8988T (cell line): ENCODE data around the gene LPAR6.
"Not testable (repeated sequence)": the region's sequence is repeated elsewhere in the genome, so short reads cannot be mapped to it uniquely, and the experiment has no call there.

Experiments
- DNase-seq: peaks from one replicate; pipeline ENCODE4 v3.0.0; 2011

The LPAR6 gene

GRCh38 chr13:48412881-48413351 is at the start of gene LPAR6:
Gene LPAR6, minus strand, starts transcription at chr13:48413113. Its CDS starts 690 bp downstream, at chr13:48412423.
- no peak for DNase-seq

GRCh38 chr13:48457578-48458242 is 44.8 kb upstream of the LPAR6 start:
- no peak for DNase-seq

DNA sequence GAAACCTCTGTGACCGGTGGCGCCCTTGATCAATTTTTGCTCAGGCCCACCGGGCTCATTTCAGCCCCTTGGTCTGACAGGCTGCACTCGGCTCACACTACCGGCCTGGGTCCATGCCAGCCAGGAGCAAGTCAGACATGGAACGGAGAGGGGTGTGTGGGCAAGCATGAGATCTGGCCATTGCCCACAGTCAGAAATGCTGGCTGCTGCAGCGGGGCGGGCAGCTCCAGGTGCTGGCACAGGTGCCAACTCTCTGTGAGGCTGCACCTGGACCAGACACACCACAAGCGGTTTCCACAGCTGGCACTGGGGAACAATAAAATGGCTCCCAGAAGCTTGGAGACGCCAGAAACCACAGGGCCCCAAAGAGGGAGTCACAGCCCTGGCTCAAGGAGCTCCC is 43.6 kb upstream of the LPAR6 start:
- DNase-seq, result no peak

DNA sequence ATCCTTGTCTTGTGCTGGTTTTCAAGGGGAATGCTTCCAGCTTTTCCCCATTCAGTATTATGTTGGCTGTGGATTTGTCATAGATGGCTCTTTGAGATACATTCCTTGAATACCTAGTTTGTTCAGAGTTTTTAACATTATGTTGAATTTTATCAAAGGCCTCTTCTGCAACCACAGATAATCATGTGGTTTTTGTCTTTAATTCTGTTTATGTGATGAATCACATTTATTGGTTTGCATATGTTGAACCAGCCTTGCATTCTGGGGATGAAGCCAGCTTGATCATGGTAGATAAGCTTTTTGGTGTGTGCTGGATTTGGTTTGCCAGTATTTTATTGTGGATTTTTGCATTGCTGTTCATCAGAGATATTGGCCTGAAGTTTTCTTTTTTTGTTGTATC is 38.3 kb upstream of the LPAR6 start:
- DNase-seq, result not testable (repeated sequence)

GRCh38 chr13:48449656-48450055 is 36.7 kb upstream of the LPAR6 start:
- no peak for DNase-seq

- DNase-seq, result no peak
These were observed 36.2 kb upstream of the LPAR6 start for GRCh38 chr13:48448959-48449614.

GRCh38 chr13:48448285-48448958 is 35.5 kb upstream of the LPAR6 start:
- no peak for DNase-seq

DNA sequence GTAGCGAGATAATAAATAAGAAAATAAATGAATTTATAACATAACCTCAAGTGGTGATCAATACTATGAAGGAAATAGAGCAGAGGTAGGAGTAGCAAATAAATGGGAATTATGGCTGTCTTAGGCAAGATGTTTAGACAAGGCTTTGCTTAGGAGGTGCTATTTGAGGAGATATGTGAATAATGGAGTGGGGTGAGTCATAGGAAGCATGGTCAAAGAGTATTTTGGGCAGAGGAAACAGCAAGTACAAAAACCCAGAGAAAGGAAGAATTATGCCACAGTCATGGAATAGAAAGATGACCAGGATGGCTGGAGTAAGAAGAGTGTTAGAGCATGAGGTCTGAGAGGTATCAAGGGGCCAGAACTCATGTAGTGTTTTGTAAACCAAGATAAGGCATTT is 33.6 kb upstream of the LPAR6 start:
- no peak for DNase-seq

DNA sequence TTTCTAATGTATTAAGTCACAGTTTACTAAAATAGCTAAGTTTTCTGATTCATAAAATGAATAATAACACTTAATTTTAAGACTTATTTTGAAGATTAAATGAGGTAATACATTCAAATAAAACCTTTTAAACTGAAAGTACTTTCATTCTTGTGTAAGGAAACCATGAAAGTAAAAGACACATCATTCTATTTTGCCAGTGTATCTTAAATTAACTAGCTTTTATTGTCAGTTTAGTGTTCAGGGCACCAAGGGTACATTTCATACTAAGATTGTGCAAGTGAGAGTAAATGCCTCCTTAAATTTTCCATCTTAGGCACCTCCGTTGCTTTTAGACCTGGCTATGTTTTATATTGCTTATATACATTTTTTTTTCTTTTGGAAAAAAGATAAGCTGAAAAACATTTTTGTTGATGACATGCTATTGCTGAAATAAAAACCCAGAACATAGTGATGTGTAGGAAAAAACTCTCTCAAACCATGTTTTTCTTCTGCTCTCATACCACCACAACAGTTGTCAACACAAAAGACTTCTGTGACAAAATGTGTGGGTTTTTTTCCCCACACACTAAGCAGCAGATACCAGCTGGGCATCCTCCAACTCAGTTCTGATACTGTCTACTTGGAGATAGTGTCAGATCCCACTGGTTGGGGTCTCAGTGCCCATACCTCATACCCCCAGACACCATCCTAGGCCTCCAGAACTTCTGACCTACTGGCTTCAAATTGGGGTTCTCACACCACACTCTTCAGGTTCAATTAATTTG is 30.7 kb upstream of the LPAR6 start:
- DNase-seq, result no peak

GRCh38 chr13:48437371-48437770 is 24.5 kb upstream of the LPAR6 start:
- DNase-seq, result no peak

DNA sequence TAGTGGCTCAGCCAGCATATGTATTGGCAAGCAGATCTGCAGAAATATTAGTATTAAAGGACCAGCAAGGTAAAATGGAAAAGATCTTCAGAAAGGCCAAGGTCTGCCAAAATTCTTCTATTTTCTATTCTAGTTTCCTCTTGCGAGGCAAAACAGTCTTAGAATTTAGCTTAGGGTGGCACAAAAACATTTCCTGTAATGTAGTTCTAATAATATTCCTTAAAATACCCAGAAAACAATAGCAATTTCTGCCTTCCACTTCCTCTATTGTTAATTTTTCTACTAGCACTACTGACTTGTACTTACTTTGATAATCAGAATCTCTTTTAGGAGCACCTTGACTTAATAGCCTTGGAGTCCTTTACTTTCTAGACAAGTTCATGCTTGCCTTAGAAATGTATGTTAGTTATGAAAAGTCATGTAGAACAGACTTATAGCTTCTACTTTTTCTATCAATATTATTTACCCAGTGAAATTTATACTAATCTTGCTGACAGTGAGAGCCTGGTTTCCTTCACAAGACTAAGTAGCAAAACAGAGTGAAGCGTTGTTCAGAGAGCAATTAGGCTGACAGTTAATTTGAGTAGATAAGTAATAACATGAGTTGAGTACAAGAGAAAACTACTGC is 23.9 kb upstream of the LPAR6 start:
- no peak for DNase-seq

DNA sequence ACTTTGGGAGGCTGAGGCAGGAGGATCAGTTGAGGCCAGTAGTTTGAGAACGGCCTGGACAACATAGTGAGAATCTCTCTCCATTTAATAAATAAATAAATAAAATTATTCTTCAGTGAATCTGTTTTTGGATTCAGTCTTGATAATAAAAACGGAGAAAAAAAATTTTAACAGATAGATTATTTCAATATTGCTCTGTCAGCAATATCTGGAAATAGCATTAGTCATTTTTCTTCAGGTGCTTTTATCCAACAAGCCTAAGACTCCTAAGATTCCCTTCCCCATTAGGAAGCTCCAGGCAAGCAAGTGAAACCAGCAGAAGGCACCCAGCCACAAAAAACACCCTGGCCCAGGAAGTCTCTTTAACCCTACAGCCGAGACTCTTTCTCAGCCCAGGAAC is 21.3 kb upstream of the LPAR6 start:
- no peak for DNase-seq

DNA sequence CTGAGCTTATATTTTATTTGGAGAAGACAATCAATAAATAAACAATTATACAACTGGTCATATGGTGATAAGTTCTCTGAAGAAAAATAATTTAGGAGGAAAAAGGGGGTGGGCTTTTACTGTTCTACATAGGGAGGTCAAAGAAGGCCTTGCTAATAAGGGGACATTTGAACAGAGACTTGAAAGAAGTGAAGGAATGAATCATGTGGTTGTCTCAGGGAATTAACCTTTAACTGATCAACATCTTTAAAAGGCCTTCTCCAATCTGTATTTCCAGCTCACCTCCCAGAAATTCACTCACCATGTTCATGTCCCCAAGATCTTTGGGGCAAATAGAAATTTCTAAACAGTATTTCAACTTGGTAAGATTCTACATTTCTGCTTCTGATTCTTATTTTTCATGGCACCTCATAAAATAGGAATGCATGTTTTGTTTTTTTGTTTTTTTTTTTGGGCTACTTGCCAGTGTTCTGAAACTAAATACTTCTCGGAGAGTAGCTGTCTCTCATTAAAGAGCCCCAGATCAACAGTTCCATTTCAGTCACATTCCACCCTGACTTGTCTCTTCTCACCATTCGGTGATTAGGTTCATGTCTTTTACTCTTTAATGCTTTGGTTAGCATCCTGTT is 19.2 kb upstream of the LPAR6 start:
- DNase-seq, result no peak

- no peak for DNase-seq
These were observed 18.5 kb upstream of the LPAR6 start for GRCh38 chr13:48431431-48431830.

DNA sequence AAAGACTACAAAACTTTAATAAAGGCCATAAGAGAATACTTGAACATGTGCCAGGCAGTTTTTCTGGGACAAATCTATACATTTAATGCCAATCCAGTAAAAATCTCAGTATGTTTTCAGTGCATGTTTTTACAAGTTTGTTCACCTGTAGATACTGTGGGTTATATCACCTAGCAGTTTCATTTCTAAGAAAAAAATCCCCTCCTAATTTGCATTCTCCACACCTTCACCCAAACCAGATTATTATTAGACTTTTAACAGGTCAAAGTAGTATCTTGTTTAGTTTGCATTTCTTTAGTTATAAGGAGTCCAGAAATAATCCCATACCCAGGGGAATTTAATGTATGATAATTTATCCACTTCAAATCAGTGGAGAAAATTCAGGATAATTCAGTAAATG is 17.0 kb upstream of the LPAR6 start:
- no peak for DNase-seq

GRCh38 chr13:48429036-48429435 is 16.1 kb upstream of the LPAR6 start:
- no peak for DNase-seq

GRCh38 chr13:48426755-48427298 is 13.9 kb upstream of the LPAR6 start:
- not testable (repeated sequence) for DNase-seq

DNA sequence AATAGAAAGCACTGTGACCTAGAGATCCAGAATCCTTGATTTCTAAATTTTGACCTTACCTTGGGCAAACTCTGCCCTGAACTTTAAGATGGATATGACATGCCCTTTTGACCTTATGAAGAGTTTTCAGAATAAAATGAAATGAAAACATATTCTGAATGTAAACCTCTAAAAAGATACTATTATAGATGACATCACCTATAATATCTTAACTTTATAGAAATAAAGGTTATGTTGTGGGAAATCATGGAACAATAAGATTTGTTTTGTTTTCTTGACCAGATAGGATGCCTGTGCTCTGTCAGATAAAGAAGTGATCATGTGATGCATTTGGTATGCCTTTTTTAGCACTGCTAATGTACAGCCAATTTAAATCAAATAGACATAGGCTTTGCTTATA is 13.1 kb upstream of the LPAR6 start:
- DNase-seq, result no peak

GRCh38 chr13:48424212-48424611 is 11.3 kb upstream of the LPAR6 start:
- no peak for DNase-seq

GRCh38 chr13:48422003-48422402 is 9.1 kb upstream of the LPAR6 start:
- DNase-seq, result not testable (repeated sequence)

GRCh38 chr13:48415516-48415915 is 2.6 kb upstream of the LPAR6 start:
- DNase-seq, result no peak

DNA sequence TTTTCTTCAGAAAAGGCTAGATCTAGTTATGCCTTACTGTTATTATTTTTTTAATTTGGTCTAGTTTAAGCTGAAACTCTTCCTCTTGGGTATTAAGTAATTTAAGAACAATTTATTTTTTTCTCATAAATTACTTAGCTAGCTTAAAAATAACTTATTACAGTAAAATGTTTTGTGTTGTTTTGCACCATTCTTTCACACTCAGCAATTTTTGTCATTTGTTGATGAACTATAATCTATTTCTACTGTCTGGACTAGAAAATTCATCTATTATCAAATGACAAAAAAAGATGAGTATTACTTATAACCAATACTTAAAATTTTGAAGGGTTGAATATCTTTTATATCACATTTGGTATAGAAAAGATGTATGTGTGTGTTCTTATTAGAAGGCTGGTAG is 1.6 kb upstream of the LPAR6 start:
- no peak for DNase-seq
